GM21423 (cell line): ENCODE data around the gene KIF5C.
A peak's percentile ranks its signal among the peaks of the same experiment; 100 is the strongest.

Experiments used
- ATAC-seq: cut with Tn5 transposase; IDR thresholded peaks from one replicate; pipeline ENCODE4 v1.9.1; 2021; ENCODE audit warnings: mild to moderate bottlenecking, moderate library complexity; ENCODE audit not compliant: unreplicated experiment

The KIF5C gene

DNA sequence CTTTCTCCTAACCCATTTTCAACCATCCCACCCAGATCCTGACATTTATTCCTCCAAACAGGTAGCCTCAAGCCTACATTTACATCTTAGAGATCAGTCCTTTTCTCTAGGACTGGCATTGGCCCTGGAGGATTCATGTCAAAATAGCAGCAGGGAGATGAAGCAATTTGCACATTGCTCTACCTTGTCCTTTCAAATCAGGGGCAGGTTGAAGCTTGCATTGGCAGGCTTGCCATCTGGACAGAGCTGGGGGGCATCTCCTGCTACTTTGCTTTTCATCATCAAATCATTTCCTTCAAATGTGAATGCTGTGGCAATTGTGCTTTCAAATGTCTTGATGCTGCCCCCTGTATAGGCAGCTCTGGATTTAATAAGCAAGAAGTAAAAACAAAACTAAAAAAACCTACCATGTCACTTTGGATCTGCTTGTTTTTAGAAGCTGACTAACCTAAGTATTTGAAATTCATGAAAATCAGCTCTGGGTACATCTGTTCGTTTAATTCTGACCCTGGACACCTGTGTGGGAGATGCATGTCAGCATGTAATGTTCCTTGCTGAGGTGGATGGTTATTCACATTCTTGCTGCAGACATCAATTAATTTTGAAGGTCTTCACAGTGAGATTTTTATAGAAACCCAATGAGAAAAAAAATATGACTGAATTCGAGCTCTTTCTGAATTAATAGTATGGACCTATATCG is 47.9 kb downstream of the KIF5C start:
- ATAC-seq: no peak

DNA sequence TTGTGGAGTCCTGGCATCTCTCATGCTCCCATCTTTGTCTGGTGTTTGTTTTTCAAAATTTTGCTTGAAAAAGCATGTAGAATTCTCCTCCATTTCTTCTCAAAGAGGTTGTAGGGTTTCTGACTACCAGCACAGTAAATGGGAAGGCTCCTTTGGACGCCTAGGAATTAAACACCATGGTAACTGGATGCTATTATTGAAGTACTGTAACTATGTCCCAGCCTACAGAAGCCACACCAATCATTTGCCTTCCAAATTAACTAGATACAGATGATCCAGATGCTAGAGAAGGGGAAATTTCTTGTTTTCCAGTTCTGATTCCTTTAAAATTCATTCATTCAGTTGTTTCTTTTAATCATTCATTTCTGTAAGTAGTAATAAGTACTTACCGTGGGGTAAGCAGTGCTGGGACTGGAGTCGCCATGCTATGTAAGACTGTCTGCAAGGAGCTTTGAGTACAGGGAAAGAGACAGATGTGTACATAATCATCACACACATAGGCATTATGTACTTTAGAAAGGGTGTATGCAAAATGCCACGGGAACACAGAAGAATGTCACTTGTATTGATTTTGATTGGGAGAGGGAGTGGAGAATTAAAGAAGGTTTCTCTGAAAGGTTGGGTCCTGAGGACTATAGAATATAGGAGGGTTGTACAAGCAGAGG is 49.6 kb downstream of the KIF5C start:
- ATAC-seq: no peak

DNA sequence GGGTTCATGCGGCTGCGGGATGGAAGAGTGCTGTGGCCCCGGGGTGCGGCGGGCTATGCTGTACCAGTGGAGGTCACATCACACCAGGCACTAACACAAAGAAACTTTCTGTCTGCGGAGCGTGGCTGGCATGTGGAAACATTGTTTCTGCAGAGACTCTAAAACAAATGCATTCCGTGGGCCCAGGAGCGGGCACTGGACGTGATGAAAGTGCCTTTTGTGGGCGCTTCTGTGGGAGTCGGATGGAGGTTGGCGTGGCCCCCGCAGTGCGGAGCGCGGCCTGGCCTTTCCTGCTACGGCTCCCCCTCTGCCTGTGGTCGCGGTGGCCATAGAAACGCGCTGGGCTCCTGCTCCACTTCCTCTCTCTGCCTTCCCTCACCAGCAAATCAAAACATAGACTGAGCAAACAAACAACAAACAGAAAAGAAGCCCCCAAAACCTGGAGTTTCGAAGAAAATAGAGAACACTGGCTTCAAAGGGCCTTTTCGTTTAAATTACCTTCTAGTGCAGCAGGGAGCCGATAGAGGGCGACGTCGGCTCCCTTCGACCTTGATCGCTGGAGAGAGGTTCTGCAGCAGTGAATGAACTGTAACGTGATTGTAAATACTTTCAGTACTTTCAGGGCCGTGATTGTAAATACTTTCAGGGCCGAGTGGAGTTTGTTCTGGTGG is 51.4 kb downstream of the KIF5C start:
- ATAC-seq: peak; percentile 85

DNA sequence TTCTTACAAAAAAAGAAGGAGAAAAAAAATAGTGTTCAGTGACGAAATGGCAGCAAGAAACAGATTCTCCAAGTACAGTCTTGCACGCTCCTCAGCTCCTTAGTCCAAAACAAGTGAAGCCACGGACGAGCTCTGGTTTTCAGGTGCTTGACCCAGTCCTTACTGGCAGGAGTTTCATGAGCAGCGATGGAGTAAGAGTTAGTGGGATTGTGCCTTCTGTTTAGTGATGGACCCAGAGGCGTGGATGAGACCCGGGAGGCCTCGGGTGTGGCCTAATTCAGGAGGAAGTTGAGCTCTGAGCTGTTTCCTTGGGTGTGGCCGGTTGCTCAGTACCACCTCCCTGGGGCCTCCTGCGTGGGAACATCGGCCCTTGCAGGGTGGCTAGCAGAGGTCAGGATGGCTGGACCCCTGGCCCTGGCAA is 52.0 kb downstream of the KIF5C start:
- peak; percentile 65 for ATAC-seq

DNA sequence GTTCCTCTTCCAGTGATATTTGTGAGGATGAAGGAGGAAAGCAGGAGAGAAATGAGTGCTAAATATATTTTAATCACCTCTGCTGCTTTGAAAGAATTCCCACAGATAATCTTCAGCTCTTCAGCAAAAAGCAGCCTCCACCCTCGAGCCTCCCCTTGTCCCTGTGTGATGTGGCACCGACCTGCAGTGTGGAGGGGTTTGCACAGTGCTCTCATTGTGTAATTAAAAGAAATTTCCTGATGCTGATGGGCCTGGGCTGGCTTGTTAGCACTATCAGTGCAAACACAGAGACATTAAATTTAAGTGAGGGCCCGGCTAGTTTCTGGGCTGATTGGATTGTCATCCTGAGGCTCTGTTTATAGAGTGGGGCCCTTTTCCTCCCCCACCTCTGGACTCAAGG is 53.4 kb downstream of the KIF5C start:
- ATAC-seq: no peak

DNA sequence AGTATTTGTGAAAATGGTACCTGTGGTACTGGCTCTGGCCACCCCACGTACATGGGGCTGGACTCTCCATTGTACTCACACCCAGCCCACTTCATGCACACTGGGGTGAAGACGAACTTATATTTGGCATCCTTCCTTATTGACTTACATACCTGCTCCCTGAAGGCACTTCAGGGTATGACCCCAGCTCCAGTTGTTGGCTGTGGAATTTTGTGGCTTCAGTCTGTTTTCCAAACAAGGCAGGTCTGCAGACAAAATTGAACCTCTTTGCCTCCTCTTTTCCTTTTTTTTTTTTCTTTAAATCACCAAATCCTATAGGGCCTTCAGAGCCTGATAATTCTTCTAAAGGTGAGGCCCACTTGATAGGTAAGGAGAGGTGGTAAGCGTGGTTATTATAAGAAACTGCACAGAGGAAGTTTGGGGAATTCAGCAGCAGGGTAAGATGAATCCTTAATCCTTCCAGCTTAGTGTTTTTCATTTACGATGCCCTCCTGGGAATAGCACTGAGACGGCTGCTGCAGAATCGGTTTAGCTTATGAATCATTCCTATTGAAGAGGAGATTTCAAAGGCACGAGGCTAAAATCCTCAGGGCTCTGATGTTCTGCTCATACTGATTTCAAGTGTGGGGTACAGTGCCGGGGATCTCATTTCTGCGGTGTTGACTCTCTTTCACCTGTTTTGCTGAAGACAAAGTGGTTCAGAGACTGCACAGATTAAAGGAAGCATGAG is 55.2 kb downstream of the KIF5C start:
- no peak for ATAC-seq

DNA sequence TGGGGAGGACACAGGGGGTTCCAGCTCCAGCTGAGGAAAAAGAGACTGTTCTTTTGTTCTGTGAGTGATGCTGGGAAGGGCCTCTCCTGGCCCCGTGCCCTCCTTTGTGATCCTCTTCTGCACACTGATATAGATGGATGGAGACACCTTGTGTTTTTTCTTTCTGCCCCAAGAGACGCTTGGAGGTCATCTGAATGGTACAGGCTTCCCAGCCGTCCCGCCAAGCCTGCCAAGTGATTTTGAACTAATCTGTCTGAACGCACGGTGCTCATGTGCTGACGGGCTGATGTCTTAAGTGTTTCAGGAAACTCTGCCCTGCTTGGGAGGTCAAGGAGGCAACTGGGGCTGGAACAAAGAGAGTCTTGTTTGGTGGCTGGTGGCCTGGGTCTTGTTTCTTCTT is 57.5 kb downstream of the KIF5C start:
- ATAC-seq: no peak

DNA sequence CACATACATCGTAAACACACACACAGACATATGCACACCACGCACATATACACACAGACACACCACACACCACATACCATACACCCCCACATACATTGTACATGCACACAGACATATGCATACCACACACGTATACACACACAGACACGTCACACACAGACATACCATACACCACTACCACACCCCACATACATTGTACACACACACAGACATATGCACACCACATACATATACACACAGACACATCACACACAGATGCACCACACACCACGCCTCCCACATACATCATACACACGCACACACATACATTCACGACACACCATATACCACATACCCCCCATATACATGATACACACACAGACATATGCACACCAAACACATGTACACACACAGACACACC is 58.4 kb downstream of the KIF5C start:
- ATAC-seq: no peak

DNA sequence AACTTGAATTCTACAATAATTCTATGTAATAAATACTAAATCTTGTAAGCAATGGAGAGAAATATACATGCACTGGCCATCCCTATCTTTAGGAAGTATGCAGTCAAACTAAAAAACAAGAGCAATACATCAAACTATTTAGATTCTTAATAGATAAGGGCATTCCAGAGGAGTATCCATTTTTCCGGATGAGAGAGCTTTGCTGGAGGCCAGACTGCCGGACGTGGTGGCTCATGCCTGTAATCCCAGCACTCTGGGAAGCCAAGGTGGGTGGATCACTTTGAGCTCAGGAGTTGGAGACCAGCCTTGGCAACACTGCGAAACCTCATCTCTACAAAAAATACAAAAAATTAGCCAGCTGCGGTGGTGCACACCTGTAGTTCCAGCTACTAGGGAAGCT is 60.8 kb downstream of the KIF5C start:
- ATAC-seq: no peak

DNA sequence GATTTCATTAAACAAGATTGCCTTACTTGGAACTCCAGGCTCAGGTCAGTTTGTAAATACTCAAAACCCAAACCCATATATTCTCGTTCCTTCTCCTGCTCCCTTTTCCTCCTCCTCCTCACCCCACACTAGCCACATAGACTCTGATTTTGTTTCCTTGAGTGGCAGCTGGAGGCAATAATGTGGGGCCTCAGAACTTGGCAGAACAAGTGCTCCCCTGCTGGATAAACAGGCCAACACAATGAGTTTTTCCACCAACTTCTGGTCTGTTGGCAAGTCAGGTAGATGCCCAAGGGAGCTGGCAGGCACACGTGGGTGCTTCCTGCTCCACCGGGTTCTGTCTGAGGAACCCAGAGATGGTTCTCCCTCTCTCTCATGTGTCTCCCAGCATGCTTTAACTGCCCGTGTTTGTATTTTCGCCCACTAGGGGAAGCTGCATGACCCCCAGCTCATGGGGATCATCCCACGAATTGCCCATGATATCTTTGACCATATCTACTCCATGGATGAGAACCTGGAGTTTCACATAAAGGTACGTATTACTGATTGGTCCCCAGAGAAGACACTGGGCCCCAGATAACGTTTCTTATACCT is 61.9 kb downstream of the KIF5C start:
- ATAC-seq: no peak

DNA sequence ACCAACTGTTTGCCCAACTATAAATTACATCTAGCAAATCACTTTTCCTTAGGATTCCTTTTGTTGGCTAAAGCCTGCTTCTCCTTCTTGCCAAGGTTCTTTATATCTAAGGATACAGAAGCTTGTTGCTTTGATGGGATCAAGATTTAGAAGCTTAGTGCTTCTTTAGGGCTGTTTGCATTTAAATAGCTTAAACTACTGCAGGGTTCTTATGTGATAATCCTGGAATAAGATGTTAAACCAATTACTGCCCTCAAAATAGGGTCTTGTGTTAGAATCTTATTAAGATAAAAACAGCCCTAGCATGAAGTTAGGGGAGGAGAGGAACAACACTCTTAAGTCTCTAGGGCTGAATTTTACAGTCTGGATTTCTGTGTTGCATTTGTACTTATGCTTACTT is 64.2 kb downstream of the KIF5C start:
- ATAC-seq: no peak

DNA sequence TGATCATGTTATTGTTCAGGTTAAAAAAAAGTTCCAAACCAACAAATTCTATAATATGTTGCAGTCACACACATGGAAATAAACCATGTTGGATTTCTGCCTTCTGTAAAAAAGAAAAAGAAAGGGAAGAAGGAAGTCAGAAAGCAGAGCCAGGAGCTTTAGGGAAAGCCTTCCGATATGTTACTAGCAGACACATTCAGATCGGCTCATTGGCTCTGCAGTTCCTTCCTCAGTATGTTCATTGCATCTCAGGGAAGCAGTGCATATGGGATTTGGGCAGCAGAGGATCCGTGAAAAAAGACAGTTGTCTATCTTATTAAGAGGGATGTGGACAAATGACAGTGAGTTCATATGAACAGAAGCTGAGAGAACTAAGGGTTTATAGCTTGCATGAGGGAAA is 68.1 kb downstream of the KIF5C start:
- no peak for ATAC-seq

DNA sequence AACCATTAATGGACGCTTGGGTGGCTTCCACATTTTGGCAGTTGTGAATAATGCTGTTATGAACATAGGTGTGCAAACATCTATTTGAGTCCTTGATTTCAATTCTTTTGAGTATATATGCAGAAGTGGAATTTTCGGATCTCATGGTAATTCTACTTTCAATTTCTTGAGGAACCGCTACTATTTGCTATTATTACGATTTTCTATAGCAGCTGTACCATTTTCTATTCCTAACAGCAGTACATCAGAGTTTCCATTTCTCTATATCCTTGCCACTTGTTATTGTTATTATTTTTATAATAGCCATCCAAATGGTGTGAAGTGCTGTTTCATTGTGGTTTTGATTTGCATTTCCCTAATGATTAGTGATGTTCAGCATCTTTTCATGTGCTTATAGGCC is 69.5 kb downstream of the KIF5C start:
- ATAC-seq: no peak

DNA sequence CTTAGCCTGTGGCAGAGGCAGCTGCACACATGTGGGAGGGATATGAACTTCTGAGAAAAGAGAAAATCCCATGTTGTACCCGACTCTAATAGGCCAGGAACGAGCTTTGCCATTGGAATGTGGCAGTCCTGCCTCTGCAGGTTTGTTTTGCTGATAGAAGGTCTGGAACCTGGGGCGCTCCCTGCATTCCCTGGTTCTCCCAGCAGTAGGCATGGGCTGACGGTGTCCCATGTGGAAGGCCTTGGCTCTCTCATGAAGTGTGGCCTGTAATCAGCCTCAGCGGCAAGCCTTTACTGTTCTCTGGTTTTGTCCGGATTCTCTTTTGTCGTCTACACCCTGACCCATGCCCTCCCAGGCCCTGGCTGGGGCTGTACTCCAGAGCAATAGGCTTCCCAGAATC is 72.3 kb downstream of the KIF5C start:
- no peak for ATAC-seq

DNA sequence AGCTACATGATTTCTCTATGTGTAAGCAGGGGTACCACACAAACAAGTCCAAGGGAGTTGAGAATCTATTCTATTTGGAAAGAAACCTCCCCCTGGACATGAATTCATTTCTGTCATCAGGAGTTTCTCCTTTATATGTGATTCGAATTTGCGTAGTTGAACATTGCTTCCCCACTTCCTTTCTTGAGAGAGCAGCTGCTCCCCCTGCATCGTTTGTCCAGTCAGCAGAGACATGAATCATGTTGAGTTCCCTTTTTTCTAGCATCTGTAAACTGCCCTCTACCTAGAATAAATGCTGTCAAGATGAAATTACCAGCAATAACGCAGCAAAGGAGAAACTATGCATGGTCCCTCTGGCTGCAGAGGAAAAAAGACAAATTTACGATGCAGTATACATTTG is 73.8 kb downstream of the KIF5C start:
- no peak for ATAC-seq

DNA sequence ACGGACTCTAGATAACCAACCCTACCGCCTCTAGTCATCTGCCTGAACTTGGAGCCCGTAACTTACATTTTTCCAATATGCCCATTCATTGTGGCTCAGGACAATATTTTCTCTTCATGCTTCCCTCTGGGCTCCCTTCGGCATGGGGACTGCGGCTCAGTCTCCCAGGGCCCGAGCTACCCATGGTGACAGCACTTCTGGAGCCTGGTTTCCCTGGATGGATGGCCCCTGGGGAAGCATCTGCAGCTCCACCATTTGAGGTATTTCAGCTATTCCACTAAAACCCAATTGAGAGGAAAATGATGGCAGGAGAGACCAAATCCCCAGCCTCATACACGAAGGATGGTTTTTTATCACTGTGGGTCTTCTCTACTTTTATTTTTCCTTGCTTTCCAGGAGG is 74.3 kb downstream of the KIF5C start:
- ATAC-seq: no peak

DNA sequence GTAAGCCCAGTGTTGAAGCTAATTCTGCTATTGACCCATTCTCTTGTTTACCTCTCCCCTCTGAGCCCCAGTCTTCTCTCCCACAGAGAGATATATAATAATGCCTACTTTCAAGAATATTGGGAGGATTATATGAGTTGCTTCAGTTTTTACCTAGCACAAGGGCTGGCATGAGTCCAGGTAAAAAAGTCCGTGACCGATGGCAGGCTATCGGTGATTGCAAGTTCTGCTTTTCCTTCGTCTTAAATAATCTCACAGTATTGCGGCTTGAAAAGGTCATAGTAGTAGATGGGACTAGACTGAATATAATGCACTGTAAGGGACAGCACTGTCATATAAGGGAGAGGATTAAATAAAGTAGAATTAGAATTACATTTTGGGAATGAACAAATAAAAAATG is 77.6 kb downstream of the KIF5C start:
- ATAC-seq: no peak

DNA sequence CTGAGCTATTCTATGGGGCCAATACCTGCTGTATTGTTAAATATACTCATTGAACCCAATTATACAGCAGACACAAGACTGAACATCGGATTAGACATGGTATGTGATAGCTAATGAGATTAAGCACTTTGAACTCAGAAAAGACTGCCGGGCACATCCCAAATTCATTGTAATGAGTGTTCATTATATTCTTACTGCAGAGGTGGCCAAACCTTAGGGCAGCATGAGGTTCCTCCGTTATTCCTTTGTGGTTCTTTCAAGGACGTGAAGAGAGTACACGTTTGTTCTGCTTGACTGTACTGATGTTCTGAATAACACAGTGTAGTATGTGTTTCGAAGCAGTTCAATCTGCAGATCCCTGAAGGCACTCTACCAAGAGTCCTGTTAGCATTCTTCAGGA is 78.4 kb downstream of the KIF5C start:
- no peak for ATAC-seq

DNA sequence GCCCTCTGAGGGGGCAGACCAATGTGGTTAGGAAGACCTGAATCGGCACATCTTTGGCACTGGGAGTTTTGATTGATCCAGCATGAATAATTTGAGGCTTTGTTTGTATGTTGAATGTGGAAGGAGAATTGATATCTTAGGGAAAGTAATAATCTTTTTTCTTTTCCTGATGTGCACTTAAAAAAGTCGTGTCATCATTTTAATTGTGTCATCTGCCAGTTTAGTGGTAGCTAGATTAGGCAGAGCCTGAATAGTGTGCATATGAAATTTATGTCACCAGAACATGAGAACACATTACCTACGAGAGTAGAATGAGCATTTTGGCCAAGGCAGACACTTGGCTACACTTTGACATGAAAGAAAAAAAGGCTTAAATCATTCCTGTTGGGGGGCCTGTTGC is 79.5 kb downstream of the KIF5C start:
- ATAC-seq: no peak

DNA sequence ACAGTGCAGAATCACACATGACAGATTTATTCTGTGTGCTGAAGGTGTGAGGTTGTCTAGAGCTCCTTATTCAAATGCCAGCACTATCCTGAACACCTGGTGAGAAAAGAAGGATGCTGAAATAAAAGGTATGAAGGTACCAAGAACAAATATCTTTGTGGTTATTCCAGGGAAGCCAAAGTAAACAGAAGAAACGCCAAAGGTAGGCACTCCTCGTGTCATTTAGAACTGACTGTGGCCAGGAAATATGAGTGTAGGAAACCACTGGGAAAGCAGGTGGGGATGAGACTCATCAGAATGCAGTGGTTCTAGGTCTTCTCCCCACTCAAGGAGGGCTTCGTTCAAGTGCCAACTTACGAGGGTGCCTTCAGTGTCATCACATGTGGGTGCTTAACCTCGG is 80.8 kb downstream of the KIF5C start:
- ATAC-seq: no peak

DNA sequence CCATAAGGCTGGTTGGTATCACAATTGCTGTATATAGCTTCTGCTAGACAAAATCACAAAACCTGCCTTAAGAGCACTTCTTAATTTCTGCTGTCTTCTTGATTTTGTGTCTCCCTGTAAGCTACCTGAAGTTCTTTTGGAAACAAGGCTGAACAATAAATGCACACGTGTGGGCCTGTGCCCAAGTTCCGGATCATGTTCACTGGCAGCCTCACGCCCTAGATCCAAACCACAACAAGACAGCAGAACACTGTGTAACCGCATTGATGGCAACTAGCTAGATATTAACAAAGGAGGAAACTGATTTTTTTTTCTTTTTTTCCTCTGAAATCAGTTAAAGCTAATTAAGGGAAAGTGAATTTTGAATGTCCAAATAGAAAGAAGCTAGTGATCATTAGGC is 82.0 kb downstream of the KIF5C start:
- ATAC-seq: no peak
